K562 (cell line): ENCODE results near the gene FOLR2. TPM values are rescaled to one million over a fixed set of nuclear protein-coding genes. Genes with fewer than 3 reads are reported as not detected.

Source experiments
- CXXC5 ChIP-seq: fragments of 250-450 bp; sonication (Bioruptor Pico); IDR thresholded peaks from 2 replicates; pipeline ENCODE4 v1.8.0; 2022; ENCODE audit warnings: inconsistent platforms, mild to moderate bottlenecking, moderate library complexity
- HDAC2 ChIP-seq: fragments of 450-650 bp; IDR thresholded peaks from 2 replicates; pipeline ENCODE4 v1.6.1; 2016; ENCODE audit warnings: mild to moderate bottlenecking
- HNRNPLL ChIP-seq: fragments of 200-400 bp; formaldehyde crosslinking; IDR thresholded peaks from 2 replicates; pipeline ENCODE4 v1.6.1; 2017; ENCODE audit warnings: low read length, low read depth, mild to moderate bottlenecking; ENCODE audit not compliant: poor library complexity, severe bottlenecking
- MYC ChIP-seq, 2 experiments: fragments of 250-450 bp in 1 of 2; sonication (Bioruptor Pico) in 1 of 2; IDR thresholded peaks; 2 replicates each; pipeline versions ENCODE4 v1.5.1 to v1.6.1; 2012 to 2021; ENCODE audit warnings: low read depth in 2 of 2, borderline replicate concordance in 1 of 2, improper control_type of control experiment in 1 of 2, low read length in 1 of 2, mild to moderate bottlenecking in 1 of 2, moderate library complexity in 1 of 2
- NCOA2 ChIP-seq, 2 experiments: fragments of 450-650 bp; IDR thresholded peaks; 2 replicates each; pipeline ENCODE4 v1.6.1; 2018; ENCODE audit warnings: mild to moderate bottlenecking in 2 of 2, moderate library complexity in 1 of 2; ENCODE audit not compliant: partially characterized antibody in 2 of 2
- NFIX ChIP-seq: fragments of 250-450 bp; sonication (Bioruptor Pico); IDR thresholded peaks from 2 replicates; pipeline ENCODE4 v1.4.0; 2020; ENCODE audit warnings: low read depth, mild to moderate bottlenecking, moderate library complexity
- TCF15 ChIP-seq: fragments of 250-450 bp; sonication (Bioruptor Pico); IDR thresholded peaks from 2 replicates; pipeline ENCODE4 v1.8.0; 2022; ENCODE audit warnings: moderate library complexity, mild to moderate bottlenecking, inconsistent platforms
- ZNF766 ChIP-seq: fragments of 200-800 bp; sonication (Bioruptor generic); conservative IDR thresholded peaks from 2 replicates; pipeline ENCODE4 v1.6.1; 2016; ENCODE audit warnings: missing genetic modification characterization, missing compliant biosample characterization
- polyA plus RNA-seq, 8 experiments: library from polyadenylated mRNA; depleted of rRNA in 4 of 8; stranded (reverse) in 5 of 8; unstranded in 3 of 8; fragments of >200 nt; fragmentation: Nextera tagmentation in 2 of 8; fragmentation: Illumina TruSeq in 1 of 8; extraction: Ambion mirVana in 2 of 8; extraction: Trizol in 1 of 8; gene quantifications; 2 replicates each; pipeline versions ENCODE4 v1.2.1 to v1.2.3, GENCODE V29; 2011 to 2014; ENCODE audit warnings: inconsistent platforms in 1 of 8, missing spikeins in 1 of 8
- total RNA-seq, 7 experiments: library from RNA; depleted of rRNA in 6 of 7; stranded (reverse); fragments of >200 nt in 6 of 7; fragmentation: Illumina TruSeq in 2 of 7; extraction: Trizol in 2 of 7; gene quantifications; 2 replicates each; pipeline versions ENCODE4 v1.2.1 to v1.2.3, GENCODE V29; 2011 to 2021; ENCODE audit warnings: low replicate concordance in 1 of 7
- TF ChIP-seq, protein P1 (sequence below): sonication (generic); formaldehyde crosslinking; IDR thresholded peaks from 2 replicates; pipeline ENCODE4 v1.8.0; 2022; ENCODE audit warnings: mild to moderate bottlenecking, missing genetic modification reagents
- TF ChIP-seq, protein P2 (sequence below): sonication (generic); formaldehyde crosslinking; IDR thresholded peaks from 2 replicates; pipeline ENCODE4 v1.8.1; 2023; ENCODE audit warnings: mild to moderate bottlenecking, missing genetic modification reagents

Gene FOLR2
- total and polyA plus RNA-seq, 9 of the 15 experiments (the other 6 are each of a cell fraction or from before 2014, with no cell fraction given), result 0.27 TPM; not detected in 8

DNA sequence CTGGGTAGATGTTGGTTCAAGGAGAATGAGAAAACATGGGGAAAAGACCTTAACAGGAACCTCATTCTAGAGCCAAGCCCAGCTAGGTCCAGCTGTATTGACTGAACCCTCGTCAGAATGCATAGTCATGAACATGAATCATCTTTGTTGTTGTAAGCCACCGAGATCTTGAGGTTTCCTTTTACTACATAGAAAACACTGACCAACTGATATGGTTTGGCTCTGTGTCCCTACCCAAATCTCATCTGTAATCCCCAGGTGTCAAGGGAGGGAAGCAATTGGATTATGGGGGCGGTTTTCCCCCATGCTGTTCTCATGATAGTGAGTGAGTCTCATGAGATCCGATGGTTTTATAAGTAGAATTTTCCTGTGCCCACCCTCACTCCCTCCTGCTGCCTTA, 46.8 kb downstream of the FOLR2 start (continued):
- TF ChIP-seq NFIX (no peak), CXXC5 (no peak), ZNF766 (CRISPR knock-in tag) (0 out of 2 replicates have a peak, but pooled peaks have one; percentile 37), NCOA2 (IDR thresholded peaks at IDR 0.05; ENCODE audit: partially characterized antibody in 2 of 2) (no peak), HNRNPLL (no peak), MYC (IDR thresholded peaks at IDR 0.05; ENCODE audit: low read depth, low read length) (no peak), MYC (CRISPR knock-in tag; IDR thresholded peaks at IDR 0.05; ENCODE audit: borderline replicate concordance, low read depth) (no peak), HDAC2 (no peak), TCF15 (CRISPR knock-in tag) (no peak)
- TF ChIP-seq, protein P1, sequence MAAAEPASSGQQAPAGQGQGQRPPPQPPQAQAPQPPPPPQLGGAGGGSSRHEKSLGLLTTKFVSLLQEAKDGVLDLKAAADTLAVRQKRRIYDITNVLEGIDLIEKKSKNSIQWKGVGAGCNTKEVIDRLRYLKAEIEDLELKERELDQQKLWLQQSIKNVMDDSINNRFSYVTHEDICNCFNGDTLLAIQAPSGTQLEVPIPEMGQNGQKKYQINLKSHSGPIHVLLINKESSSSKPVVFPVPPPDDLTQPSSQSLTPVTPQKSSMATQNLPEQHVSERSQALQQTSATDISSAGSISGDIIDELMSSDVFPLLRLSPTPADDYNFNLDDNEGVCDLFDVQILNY (CRISPR knock-in tag), result no peak
- TF ChIP-seq, protein P2, sequence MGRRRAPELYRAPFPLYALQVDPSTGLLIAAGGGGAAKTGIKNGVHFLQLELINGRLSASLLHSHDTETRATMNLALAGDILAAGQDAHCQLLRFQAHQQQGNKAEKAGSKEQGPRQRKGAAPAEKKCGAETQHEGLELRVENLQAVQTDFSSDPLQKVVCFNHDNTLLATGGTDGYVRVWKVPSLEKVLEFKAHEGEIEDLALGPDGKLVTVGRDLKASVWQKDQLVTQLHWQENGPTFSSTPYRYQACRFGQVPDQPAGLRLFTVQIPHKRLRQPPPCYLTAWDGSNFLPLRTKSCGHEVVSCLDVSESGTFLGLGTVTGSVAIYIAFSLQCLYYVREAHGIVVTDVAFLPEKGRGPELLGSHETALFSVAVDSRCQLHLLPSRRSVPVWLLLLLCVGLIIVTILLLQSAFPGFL (CRISPR knock-in tag), result no peak
